NCI-H446 treated with DMSO at 0.1 percent for 48 hours (cell line): ENCODE measurements around the gene ARMC9.

ENCODE experiments used
- DNase-seq: peaks from one replicate; lab custom pipeline; 2025; lab: John Stamatoyannopoulos, UW

Gene ARMC9

DNA sequence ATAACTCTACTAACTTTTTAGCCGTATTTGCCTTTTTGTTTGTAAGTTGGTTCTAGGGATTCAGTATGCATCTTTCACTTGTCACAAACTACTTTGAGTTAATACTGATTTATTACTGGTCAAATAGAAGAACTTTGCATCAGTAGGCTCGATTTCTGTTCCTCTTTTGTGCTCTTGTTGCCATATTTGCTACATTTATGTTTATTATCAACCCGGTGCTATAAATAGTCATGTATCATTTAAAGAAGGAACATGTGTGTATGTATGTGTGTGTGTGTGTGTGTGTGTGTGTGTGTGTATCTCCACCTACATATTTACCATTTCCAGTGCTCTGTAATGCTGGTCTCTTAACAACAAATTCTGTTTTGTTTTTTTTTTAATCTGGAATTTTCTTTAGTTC lies 117.5 kb downstream of the ARMC9 start:
- DNase-seq: no peak

- no peak for DNase-seq
Measured at GRCh38 chr2:231317579-231317978, 119.1 kb downstream of the ARMC9 start.

GRCh38 chr2:231318436-231318835 lies 120.0 kb downstream of the ARMC9 start:
- DNase-seq: no peak

DNA sequence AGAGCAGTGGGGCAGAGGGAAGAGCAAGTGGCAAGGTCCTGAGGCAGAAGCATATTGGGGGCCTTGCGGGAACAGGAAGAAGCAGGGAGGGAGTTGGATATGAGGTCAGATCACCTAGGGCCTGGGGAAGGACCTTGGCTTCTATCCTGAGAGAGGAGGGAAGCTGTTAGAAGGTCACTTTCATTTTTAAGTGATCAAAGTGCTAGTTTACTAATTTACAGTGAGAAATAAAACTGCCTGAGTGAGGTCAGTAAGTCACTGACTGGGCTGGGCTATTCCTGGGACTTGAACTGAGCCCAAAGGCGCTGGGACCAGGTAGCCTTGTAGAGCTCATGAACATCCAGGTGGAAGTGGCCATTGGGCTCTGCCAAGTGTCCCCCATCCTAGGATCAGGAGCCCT lies 120.5 kb downstream of the ARMC9 start:
- DNase-seq: no peak

DNA sequence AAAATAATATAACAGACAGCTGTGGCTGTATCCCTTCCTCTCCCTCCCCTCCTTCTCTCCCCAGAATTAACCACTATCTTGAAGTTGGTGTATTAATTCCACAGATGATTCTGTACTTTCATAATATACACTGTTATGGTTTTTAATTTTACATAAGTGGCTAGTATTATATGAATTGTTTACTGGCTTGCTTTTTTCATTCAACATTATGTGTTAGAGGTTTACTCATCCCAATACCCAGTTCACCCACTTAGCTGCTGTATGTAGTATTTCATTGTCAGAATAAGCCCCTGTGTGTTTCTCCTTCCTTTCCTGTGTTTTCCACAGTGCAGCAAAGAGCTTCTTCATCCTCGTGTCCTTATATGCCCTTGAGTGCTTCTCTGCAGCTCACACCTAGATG lies 121.4 kb downstream of the ARMC9 start:
- no peak for DNase-seq

GRCh38 chr2:231321021-231321420 lies 122.6 kb downstream of the ARMC9 start:
- no peak for DNase-seq

DNA sequence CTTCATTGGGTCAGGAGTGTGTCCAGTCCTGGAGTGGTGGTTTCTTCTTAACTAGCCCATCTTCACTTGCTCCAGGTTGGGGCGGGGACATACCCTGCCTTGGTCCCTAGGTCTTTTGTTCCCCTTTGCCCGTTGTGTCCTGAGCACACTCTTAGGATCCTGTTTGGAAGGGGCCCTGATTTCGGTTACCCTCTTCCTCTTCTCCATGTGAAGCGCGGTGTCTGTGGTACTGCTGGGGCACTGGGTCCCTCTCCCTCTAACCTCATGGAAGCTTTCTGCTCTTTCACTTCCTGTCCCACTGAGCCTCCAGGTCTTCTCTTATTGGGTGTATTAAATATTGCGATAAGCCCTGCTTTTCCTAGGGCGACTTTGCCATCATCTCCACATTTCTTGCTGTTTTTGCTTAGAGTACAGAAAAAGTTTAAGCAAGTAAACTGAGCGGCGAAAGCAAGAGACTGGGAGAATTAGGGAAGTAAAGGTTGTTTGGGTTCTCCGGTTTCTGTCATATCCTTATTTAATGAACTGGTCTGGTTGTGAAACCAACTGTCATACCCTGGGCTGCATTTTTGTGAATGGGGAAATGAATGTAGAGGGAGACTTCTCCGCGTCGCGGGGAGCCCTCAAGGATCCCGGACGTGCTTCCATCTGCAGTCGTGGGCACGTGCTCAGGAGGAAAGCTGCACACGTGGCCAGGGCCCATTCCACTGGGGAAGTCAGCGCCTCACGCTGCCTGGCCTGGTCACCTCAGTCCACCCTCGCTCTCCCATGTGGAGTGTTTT lies 123.3 kb downstream of the ARMC9 start:
- DNase-seq: no peak

DNA sequence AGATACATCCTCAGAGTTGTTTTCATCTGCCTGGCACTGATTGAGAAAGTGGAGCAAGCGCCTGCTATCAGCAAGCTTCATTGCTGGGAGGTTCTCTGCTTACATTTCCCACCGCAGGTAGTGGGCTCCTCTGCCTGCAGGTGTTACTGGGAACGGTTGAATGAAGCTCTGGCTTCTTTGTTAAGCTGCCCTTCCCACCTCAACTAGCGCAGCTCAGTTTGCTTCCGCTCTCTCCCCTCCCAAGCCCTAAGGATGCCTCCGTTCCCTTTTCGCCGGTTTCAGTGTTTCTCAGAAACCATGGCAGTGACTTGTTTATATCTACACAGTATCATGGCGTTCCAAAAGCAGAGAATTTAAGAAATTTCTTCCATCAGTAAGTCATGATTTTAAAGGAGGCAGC lies 124.9 kb downstream of the ARMC9 start:
- DNase-seq: no peak

- no peak for DNase-seq
Measured at GRCh38 chr2:231325826-231326225, 127.4 kb downstream of the ARMC9 start.

DNA sequence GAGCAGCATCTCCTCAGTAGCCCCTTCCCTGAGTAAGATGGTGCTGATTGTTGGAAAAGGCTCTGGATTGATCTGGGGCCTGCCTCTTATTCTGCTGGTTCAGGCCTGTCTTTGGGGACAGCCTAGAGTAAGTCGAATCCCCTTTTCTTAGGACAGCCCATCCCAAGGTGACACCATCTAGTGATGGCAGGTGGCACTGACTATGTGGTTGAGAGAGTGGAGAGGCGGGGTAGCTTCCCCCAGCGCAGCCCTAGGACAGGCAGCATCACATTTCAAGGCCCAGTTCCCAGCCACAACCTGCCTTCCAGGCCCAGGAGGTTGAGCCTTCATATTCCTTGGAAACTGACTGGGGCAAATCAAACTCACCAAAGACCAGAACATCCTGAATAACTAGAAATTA lies 128.0 kb downstream of the ARMC9 start:
- DNase-seq: no peak

DNA sequence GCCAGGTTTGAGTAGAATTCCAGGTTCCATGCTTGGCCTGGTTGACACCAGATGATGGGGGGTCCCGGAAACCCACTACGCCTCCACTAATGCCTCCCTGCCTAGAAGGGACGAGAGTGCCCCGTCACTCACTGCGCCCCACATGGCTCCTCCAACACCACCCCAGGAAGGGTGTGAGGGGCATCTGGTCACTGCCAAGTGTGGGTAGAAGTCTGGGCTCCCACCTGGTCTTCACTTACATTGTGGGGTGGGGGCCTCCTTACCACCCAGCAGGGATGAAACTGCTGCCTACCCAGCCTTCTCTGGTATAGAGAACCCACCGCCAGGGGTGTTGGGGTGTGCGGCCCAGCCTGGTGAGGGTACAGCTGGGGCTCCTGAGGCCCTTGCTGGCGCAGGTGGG lies 131.9 kb downstream of the ARMC9 start:
- no peak for DNase-seq

DNA sequence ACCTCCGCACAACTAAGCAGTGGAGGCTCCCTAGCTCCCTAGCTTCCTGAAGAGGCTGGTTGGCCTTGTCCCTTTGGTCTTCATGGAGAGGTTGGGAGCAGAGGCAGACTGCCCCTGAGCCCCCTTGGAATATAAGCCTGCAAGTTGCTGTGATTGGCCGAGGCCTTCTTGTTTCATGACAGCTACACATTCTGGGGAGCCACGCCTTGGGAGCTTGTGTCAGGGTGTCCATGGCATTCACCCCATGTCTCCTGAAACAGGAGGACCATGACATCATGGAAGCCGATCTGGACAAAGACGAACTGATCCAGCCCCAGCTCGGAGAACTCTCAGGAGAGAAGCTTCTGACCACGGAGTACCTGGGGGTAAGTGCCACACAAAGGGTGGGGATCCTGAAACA lies 133.1 kb downstream of the ARMC9 start:
- DNase-seq: no peak

- no peak for DNase-seq
Measured at GRCh38 chr2:231332388-231332787, 134.0 kb downstream of the ARMC9 start.

DNA sequence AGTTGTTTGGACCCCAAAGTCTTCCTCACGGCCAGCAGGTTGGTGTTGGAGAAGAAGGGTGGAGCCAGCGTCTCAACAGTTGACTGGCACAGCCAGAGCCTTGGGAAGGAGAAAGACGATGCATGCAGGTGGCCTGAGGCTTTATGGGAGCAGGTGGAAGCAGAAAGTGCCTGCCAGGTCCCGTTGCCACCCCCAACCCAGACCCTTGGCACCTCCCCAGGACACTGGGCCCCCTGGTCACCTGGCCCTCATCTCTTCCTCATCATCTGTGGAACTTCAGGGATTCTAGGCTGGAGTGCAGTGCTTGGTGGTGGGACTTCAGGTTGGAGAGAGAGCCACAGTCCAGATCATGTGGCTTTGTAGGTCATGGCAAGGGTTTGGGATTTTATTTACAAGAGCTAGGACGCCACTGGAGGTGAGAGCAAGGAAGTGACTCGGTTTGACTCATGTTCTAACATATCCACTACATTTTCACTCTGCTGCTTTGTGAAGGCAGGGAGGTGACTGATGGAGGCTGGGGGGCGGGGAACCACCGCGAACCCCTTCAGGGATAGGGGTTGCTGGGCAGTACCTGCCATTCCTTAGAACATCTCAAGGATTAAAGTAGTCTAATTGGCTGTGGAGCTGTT lies 134.6 kb downstream of the ARMC9 start:
- no peak for DNase-seq

DNA sequence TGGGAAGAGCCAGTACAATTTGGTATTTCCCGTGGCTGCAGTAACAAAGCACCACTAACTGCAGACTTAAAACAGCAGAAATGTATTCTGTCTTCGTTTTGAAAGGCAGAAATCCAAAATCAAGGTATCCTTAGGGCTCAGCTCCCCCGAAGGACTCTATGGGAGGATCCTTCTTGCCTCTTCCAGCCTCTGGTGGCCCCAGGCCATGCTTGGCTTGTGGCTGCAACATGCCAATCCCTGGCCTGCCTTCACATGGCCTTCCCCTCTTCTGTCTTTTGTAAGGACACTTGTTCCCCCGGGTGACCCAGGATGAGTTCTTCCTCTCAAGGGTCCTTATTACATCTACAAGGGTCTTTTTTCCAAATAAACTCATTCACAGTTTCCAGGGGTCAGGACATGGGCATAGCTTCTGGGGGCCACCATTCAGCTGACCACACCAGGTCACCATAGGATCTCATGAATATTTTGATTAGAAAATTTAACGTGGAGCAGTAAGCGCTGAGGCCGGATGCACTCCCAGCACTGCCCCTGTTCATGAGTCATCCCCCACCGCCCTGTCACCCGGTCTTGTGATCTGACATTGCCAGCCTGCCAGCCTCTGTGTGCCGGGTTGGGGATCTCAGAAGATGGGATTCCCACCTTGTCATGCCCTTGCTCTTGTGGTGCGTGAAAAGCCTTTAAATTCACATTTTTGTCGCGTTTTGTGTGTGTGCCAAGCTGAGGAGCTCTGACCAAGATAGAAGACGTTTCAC lies 135.9 kb downstream of the ARMC9 start:
- no peak for DNase-seq

DNA sequence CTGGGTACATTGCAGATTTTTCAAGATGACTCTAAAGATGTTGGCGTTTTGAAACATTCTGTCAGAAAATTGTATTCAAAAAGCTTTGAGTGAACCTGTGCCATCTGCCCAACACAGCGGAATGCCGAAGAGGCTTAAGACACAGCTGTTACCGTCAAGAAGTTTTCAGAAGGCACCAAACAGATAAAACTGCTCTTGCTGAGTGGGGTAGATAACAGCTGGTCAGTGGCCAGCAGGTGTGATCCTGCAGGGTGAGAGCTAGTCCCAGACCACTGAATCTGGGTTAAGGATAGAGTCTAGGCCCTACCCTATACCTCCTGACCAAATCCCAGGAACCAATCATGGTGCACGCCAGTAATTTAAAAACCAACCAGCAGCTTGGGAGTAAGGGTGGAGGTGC lies 136.6 kb downstream of the ARMC9 start:
- DNase-seq: no peak

- DNase-seq: no peak
Measured at GRCh38 chr2:231335591-231335990, 137.2 kb downstream of the ARMC9 start.

GRCh38 chr2:231336236-231336635 lies 137.8 kb downstream of the ARMC9 start:
- no peak for DNase-seq

DNA sequence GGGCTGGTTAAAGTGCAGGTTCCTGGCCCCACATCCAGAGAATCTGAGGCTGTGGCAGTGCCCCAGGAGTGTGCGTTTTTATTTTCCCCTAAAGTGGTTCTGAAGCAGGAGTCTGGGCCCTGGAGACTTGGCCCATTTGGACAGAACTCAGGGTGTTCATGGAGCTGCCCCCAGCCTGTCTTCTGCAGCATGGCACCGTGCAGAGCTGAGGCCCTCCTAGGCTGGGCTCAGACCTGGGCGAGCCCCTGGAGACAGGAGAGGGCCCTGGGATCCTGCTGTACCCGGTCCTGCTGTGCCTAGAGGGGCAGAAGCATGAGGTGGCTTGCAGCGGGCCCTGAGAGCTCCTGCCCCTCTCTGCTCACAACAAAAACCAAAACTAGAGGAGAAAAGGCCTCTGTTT lies 138.3 kb downstream of the ARMC9 start:
- DNase-seq: no peak

DNA sequence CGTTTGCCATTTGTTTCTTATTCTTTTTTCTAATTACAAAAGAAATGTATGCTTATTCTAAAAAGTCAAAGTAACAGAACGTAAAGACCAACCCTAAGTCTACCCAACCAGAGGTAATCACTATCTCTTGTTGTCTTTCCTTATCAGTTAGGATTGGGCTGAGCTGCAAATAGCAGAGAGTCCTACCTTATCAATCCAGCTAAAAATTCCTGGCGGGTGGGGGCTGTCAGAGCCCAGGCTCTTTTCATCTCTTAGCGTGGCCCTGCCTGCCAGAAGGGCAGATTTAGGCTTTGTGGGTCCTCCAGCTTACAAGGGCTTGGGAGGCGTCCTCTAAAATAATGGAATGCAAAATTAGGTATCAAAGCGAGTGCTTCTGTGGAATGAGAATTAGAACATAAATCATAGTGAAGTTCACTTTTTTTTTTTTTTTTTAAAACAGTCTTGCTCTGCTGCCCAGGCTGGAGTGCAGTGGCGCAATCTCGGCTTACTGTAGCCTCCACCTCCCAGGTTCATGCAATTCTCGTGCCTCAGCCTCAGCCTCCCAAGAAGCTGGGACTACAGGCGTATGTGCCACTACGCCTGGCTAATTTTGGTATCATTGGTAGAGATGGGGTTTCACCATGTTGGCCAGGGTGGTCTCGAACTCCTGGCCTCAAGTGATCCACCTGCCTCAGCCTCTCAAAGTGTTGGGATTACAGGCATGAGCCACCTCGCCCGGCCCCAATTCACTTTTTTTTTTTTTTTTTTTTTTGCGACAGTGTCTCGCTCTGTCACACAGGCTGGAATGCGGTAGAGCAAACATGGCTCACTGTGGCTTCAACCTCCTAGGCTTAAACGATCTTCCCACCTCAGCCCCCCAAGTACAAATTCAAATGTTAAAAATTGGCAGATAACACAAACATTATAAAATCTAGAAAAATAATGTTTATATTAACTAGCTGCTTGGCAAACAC lies 139.7 kb downstream of the ARMC9 start:
- no peak for DNase-seq

DNA sequence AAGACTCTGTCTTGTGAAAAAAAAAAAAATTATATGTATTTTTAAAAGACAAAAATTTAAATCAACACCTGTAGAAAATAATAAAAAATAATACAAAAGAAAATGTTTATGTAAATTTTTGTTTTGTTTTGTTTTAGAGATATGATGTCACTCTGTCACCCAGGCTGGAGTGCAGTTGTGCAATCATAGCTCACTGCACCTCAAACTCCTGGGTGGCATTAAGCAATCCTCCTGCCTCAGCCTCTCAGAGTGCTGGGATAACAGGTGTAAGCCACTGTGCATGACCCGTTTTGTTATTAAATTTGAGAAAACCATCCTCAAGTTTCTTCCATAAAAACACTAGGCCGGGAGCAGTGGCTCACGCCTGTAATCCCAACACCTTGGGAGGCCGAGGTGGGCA lies 140.9 kb downstream of the ARMC9 start:
- no peak for DNase-seq

GRCh38 chr2:231341100-231341499 lies 142.7 kb downstream of the ARMC9 start:
- no peak for DNase-seq
